ENCODE data around the gene WRAP53. TPM values are rescaled to one million over a fixed set of nuclear protein-coding genes. Genes with fewer than 3 reads are reported as not detected.

Gene WRAP53
- total RNA-seq, 1 donor from 2014 or later = 13.4 TPM

- TF ChIP-seq CTCF (IDR thresholded peaks at IDR 0.05) = no peak
- peaks cover 46% of the 10 kb centered on the region for H3K27me3 Mint-ChIP-seq (ENCODE audit: unreplicated experiment)
- no peak overlapping the region for H3K4me3 Mint-ChIP-seq (ENCODE audit: unreplicated experiment)
- H3K4me1 Mint-ChIP-seq (ENCODE audit: unreplicated experiment) = peaks cover 19% of the 10 kb centered on the region
- DNase-seq (ENCODE audit: extremely low spot score, unreplicated experiment) = no peak
- H3K9me3 Mint-ChIP-seq (ENCODE audit: unreplicated experiment) = no peaks in the 10 kb centered on the region
- no peaks in the 10 kb centered on the region for H3K36me3 Mint-ChIP-seq (ENCODE audit: unreplicated experiment)
- H3K27ac Mint-ChIP-seq (ENCODE audit: unreplicated experiment) = no peak overlapping the region
Observed at GRCh38 chr17:7714721-7715594, 26.7 kb downstream of the WRAP53 start.

DNA sequence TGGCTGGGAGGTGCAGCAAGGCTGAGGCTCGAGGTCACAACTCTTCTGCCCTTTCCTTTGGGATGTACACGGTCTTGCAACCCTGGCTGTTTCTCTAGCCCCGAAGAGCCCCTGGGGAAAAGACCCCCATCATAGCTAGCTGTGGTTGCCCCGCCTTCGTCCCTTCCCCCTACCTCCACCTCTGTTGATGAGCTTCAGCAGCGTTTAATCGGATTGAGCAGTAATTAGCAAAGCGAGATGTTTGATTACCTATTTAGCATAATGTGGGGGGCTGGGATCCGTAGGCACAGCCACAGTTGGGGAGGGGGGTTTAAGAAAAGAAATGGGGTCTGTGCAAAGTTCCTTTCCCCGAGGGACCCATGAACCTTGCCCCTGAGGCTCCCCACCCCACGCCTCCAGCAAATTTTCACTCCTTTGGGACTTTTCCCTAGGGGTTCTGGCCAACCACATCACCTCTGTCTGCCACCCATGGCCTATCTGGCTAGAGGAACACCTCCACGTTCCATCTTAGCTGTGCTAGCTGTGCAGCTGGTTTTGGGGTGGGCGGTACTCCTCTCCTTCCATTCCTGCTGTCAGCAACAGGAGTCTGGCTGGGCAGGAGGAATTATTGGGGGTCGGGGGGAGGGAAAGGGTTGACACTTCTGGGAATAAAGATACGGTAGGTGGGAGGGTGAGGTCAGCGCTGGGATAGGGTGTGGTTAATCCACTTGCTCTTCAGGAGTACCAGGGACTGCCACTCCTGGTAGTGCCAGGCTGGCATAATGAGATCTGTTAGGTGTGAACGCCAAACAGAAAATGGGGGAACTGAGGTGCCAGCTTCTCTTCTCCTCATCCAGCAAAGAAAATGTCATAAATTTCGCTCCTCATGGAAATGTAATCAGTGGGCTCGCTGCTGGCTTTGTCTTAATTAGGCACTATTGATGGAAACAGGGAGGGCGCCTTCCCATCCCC lies 27.9 kb downstream of the WRAP53 start:
- Mint-ChIP-seq H3K4me1 (ENCODE audit: unreplicated experiment) (peaks cover 21% of the 10 kb centered on the region), H3K27ac (ENCODE audit: unreplicated experiment) (peak overlapping the region; percentile 75), H3K36me3 (ENCODE audit: unreplicated experiment) (no peaks in the 10 kb centered on the region), H3K27me3 (ENCODE audit: unreplicated experiment) (peaks cover 47% of the 10 kb centered on the region), H3K9me3 (ENCODE audit: unreplicated experiment) (no peaks in the 10 kb centered on the region), H3K4me3 (ENCODE audit: unreplicated experiment) (peak overlapping the region; percentile 92)
- no peak for TF ChIP-seq CTCF (IDR thresholded peaks at IDR 0.05)
- DNase-seq (ENCODE audit: extremely low spot score, unreplicated experiment) = no peak

- H3K4me1 Mint-ChIP-seq (ENCODE audit: unreplicated experiment) = peaks cover 21% of the 10 kb centered on the region
- peak within 1 kb of the TSS; percentile 92 for H3K4me3 Mint-ChIP-seq (ENCODE audit: unreplicated experiment)
- H3K27ac Mint-ChIP-seq (ENCODE audit: unreplicated experiment) = peak within 1 kb of the TSS; percentile 75
- peak; percentile 96 for DNase-seq (ENCODE audit: extremely low spot score, unreplicated experiment)
- no peaks in the 10 kb centered on the region for H3K9me3 Mint-ChIP-seq (ENCODE audit: unreplicated experiment)
- H3K27me3 Mint-ChIP-seq (ENCODE audit: unreplicated experiment) = peaks cover 45% of the 10 kb centered on the region
- no peaks in the 10 kb centered on the region for H3K36me3 Mint-ChIP-seq (ENCODE audit: unreplicated experiment)
- TF ChIP-seq CTCF (IDR thresholded peaks at IDR 0.05) = peak; percentile 57
Observed at GRCh38 chr17:7716901-7717755, 28.9 kb downstream of the WRAP53 start, which contains the start of gene DNAH2. Gene DNAH2, plus strand, starts transcription at chr17:7717744. Its CDS starts 1,991 bp downstream, at chr17:7719735.

DNA sequence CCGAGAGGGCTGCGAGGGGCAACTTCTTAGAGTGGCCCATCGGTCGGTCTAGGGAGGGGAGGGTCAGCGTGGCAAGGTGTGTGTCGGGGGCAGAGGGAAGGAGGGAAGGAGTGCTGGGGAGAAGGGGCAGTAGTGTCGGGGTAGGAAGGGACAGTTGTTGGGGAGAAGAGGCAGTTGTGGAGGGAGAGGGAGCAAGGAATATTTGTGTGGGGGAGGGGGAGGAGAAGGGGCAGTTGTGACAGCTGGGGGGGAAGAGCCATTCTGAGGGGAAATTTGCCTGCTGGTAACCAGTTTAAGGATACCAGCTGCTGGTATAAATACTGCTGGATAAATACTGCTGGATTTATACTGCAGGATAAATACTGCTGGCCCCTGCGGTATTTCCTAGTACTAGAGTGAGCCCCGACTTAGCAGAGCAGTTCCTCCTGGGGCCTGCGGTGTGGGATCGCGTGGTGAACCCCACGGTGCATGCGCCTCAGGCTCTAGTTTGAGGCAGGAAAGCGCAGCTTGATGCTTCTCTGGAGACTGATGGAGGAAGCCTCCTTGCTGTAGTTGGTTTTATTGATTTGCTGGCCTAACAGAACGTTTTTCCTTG lies 29.6 kb downstream of the WRAP53 start:
- H3K9me3 Mint-ChIP-seq (ENCODE audit: unreplicated experiment) = no peaks in the 10 kb centered on the region
- no peak overlapping the region for H3K27ac Mint-ChIP-seq (ENCODE audit: unreplicated experiment)
- H3K27me3 Mint-ChIP-seq (ENCODE audit: unreplicated experiment) = peaks cover 43% of the 10 kb centered on the region
- H3K4me3 Mint-ChIP-seq (ENCODE audit: unreplicated experiment) = peak overlapping the region; percentile 92
- TF ChIP-seq CTCF (IDR thresholded peaks at IDR 0.05) = no peak
- H3K4me1 Mint-ChIP-seq (ENCODE audit: unreplicated experiment) = peaks cover 21% of the 10 kb centered on the region
- no peak for DNase-seq (ENCODE audit: extremely low spot score, unreplicated experiment)
- no peaks in the 10 kb centered on the region for H3K36me3 Mint-ChIP-seq (ENCODE audit: unreplicated experiment)

Data from osteocyte (in vitro differentiated cells).